NCI-H128 (cell line): ENCODE results near the gene MYH13.

Experiments used
- DNase-seq: peaks from one replicate; lab custom pipeline; 2025; ENCODE audit not compliant: unreplicated experiment; lab: John Stamatoyannopoulos, UW

MYH13 gene

DNA sequence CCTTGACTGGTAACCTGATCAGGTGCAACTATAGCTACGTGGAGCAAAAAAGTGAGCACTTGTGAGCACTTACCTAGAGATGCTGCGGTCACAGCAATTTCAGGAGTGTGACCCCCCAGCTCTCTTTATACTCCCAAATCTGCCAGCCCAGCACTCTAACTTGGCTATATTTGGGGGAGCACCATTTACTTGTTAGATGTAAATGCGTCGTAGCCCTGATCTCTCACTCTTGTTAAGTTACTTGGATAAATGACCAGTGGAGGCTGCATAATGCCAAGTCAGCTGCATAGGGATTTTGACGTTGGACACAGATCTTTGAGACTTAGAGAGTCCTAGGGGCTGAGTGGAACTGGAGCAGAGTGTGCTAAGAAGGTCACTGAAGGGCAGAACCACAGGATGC, at the start of gene MYH13:
Gene MYH13 (minus strand): TSS at position 101 of the 400 bp plus-strand sequence. CDS start 8,476 bp downstream, outside the sequence.
- DNase-seq: no peak

DNA sequence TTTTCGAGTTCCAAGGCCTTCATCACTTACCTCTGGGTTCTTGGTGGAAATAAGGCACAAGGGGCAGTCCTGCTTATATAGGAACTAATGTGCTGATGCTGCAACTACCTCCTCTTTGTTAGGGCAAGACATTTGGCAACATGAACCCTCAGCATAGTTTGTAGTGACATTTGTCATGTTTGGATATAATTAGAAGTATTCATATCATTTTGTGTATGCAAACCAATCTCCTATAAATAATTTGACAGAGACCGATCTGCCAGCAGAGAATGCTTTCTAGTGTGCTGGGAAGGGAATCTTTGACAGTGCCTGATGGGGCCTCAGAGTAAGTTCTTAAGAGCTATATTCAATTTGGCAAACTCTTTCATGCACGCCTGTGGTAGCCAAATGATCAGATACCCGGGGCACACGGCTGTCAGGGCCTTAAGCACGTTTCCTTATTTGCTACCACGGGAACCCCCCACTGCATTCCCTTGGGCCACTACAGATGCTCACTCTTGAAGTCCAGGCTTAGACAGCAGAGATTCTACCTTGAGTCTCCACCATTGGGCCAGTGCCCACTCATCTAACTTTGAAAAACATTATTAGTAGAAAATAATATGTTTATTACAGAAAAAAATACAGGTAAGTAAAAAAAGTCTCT, 49.2 kb upstream of the MYH13 start, which contains the start of gene MYH8:
Gene MYH8 (minus strand): TSS at position 51 of the 643 bp plus-strand sequence. CDS start 1,723 bp downstream, outside the sequence.
- DNase-seq: no peak

DNA sequence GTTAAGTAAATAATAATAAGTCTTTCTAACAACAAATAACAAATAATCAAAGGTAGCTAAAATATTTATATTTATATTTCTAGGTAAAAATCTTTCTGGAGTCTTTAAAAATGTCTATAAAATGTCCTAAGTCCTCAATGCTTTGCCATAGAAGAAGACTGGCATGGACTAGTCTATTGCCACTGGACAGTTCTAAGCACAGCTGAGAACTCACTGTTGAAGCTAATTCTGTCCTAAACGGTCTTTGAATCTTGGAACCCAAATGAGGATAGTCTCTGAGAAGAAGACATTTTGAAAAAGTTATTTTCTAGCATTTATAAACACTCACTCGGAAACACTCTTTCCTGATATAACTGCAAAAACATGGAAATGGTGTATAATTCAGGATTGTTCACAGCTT, 48.4 kb upstream of the MYH13 start:
- no peak for DNase-seq

DNA sequence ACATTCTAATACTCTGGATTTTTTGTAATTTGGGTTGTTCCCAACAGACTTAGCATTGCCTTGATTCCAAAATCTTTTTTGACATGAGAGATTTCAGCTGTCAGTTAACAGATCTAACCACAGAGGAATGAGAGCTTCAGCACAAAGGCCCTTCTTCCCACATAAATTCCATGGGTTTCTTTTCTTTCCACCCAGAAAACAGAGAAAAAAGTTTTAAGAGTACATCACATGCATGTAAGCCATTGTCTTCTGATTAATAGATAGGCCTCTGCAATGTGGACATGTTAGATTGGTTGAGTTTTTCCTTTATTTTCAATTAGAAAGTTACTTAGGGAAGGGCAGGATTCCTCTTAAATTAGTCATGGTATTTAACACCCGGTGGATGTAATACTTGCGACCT, 48.0 kb upstream of the MYH13 start:
- no peak for DNase-seq

DNA sequence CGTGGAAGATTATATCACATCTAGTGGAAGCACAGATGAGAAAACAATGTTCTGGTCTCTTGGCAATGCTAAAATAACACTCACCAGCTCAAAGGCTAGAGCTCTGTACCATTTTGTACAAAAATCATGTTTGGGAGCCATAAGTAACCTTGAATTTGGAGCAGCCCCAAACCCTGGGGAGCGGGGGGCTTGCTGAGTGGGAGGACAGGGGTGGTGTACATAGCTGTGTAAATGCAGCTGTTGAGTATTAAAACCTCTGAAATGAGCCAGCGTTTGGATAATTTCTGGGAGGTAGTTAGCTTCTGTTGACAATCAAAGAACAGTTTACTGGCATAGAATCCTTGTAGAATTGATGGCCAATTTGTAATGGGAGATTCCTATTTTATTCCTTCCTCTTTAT, 44.6 kb upstream of the MYH13 start:
- no peak for DNase-seq

DNA sequence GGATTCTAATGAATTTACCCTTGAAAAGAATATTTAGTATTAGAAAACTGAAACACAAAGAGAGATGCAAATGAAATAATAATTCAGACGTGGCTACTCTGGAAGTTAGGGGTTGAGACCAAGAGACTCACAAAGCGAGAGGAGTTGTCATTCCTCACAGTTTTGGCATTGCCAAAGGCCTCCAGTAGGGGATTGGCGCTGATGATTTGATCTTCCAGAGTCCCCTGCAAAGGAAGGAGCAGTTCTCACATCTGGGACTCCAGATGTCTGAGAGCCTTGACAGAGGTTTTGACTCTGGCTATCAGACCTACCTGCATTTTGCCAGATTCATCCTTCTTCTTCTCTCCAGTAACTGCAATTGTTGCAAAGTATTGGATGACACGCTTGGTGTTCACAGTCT, 42.4 kb upstream of the MYH13 start:
- no peak for DNase-seq

DNA sequence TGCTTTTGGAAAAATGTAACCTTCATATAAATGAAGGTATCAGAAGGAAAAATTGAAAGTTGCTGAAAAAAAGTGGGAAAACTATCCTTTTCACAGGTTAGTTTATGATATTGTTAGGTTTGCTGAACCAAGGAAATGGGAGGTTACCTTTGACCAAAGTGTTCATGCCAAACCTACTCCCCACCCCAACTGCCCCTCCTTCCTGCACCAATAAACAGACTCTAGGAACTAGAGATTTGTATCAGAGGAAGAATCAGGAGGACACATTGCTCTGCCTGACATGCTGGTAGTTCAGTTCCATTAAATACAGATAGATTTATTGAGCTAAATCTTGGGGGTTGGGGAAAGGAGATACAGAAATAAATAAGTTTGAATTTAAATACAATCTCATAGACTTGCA, 30.8 kb upstream of the MYH13 start:
- DNase-seq: no peak

DNA sequence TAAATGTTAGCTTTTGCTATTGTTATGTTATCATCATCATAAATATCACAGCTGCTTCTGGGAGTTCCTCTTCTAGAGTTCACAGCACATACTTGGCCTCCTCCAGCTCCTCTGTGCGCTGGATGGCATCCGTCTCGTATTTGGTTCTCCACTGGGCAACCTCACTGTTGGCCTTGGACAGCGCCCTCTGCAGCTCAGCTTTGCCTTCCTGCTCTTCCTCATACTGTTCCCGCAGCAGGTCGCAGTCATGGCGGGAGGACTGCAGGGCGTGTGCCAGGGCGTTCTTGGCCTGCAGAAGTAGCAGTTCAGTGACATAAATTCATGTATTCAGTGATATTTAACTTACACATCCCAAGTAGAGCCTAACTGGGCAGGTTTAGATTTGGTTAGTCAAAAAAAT, 25.5 kb upstream of the MYH13 start:
- DNase-seq: no peak

DNA sequence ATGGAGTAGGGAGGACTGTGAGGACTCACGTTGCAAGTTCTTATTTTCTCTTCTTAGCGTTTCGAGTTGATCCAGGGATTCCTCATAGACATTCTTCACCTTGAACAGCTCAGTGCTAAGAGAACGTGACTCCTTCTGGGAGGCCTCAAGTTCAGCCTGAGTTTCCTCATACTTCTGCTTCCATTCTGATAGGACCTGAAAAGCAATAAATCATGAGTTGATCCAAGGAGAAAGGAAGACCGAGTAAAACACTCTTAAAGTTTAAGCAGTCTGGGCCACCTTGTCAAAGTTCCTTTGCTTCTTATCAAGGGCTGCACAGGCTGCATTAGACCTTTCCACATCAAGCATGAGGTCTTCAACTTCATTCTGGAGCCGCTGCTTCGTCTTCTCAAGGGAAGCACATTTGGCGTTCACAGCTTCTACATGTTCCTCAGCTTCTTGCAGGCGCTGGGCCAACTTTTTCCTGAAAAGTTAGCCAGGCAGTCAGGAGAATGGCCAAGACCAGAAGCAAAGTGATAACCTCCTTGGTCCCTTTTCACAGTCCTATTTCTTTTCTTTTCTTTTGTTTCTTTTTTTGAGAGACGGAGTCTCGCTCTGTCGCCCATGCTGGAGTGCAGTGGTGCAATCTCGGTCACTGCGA, 23.8 kb upstream of the MYH13 start:
- DNase-seq: no peak

DNA sequence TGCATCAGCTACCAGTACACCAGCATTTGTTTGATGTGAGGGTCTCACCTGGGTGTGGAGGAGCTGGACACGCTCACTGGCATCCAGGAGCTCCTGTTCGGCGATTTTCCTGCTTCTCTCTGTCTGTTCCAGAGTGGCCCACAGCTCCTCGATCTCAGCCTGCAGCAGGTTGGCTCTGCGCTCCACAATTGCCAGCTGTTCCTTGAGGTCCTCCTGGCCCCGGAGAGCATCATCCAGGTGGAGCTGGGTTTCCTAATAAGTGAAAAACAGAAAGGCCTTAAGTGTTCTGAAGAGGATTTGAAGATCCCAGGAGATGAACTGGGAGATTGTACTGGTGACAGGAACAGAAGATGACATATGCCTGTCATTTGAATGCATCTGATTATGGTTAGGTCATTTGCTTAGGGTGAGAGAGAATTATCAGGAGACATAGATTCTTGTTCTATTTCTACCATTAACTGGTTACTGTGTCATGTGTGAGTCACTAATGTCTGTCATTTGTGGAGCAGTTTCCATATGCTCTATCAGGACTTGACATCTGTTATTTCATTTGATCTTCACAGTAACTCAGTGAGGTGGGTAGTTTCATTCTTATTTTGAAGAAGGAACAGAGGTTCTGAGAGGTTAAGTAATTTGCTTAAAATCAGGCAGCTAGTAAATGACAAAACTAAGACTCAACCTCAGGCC, 21.5 kb upstream of the MYH13 start:
- no peak for DNase-seq

DNA sequence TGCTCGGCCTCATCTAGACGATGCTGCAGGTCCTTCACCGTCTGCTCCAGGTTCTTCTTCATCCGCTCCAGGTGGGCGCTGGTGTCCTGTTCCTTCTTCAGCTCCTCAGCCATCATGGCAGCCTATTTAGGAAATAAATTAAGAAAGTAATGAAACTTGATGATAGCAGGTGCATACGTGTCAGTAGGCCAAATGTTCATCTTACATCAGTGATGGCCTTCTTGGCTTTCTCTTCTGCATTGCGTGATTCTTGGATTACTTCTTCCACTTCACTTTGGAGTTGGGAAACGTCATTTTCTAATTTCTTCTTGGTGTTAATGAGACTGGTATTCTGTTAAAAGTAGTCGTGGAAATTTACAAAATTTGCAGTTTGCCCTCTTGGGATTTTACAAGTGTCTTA, 20.1 kb upstream of the MYH13 start:
- DNase-seq: no peak

DNA sequence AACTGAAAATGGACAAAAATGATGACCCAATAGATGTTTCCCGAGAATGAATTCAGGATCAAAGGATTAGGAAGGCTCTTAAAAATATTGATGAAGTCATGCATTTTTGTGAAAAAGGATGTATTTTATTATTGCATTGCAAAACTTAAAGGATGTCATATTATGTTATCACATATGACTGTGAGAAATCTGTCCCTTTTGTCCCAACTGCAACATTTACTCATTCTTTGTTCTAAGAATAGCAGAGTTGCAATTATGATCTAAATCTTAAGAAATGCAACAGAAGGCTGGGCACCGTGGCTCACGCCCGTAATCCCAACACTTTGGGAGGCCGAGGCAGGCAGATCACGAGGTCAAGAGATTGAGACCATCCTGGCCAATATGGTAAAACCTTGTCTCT, 13.1 kb upstream of the MYH13 start:
- no peak for DNase-seq

DNA sequence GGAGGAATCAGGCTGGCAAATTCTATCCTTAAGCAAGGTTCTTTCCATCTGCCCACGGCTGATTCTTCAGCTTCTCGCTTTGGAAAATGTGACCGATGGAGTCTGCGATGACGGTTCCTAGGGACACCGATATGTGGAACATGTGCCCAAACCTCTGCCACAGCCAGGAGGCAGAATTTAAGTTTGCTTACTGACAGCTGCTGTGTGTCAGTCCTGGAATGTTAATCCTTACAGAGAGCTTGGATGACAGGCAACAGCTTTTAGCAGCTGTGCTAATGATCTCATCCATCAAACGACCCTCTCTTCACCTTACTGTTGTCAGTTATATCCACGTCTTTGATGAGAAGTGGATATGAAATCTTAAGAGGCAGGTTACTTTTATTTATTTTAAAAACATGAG, 11.4 kb upstream of the MYH13 start:
- DNase-seq: no peak

DNA sequence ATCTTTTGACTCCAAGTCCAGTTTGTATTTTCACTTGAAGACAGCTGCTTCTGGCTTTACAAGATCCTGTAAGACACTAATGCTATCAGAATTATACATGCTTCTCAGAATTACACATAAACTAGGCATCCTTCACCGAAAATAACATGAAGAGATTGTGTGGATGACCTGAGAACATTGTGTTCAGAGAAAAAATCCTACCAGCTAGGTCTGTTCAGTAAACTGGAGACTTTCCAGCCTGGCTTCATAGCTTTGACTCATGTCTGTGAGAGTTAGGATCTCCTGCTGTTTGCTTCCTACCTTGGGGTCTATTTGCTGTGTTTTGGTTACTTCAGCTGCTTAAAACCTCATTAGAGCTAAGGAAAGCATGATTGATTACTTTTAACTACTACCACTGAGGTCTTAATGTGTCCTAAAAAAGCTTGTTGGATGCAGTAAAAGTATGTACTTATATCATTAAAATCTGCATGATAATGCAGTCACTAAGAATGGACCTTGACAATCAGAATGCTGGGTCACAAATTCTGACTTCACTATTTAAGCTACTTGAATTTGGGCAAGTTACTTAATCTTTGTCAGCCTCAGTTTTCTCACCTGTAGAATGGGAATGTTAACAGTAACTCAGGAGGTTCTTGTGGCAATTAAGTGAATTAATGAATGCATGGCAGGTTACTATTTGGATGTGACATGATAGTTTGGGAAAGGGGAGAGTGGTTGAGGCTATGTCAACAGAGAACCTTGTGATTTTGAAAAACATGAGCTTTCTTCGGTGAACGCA, 8.0 kb upstream of the MYH13 start:
- no peak for DNase-seq

DNA sequence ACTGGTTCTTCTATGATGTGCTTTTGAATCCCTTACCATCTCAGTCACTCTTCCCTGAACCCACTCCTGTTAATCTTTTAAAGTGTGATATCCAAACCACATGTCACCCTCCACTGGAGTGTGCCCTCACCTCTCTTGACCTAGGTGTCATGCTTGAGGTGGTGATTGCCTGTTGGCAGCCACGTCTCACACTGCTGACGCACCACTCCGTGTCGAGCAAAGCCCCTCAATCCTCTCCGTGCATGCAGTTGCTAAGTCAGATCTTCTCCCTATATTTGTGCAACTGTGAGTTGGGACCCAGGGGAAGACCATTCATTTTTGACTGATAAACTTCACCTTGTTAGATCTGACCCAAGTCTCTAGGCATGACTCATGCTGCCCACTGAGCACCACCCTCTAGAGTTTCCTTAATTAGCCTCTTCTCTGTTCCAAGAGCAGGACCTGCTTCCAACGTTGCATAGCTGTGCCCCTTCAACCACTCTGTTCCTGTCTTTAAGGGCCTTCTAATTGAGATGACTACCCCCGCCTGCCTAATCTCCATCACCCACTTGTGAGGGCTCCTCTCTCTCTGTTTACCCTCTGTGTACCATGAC, 2.7 kb downstream of the MYH13 start:
- DNase-seq: no peak

DNA sequence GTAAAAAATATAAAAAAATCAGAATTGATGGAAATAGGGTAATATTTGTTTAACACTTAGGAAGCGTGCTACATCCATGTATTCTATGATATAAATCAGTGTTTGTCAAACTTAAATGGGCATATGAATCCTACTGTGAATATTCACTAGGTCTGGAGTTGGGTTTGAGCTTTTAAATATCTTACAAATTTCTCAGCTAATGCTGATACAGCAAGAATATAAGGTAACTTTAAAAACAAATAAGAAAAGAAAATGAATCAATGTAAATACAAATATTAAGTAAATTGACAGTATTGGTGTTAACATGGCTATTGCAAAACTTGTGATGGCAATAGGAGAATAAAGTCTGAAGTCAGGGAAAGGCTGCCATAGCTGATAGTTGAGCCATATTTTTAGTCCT, 3.6 kb downstream of the MYH13 start:
- DNase-seq: no peak

DNA sequence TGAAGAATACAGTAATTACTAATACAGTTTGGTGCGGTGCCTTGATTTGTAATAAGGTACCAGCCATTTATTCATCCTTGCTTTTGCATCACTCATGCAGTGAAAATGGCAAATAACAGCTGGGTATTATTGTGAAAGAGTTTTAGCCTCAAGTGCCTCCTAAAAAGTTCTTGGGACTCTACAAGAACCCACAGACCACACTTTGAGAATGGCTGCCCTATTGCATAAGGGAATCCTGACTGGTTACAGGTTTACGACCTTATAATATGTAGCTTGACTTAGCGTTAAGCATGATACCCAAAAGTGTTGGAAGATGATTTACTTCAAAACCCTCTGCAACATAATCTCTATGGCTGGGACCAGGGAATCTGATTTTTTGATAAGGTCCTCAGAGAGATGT, 4.2 kb downstream of the MYH13 start:
- DNase-seq: no peak

DNA sequence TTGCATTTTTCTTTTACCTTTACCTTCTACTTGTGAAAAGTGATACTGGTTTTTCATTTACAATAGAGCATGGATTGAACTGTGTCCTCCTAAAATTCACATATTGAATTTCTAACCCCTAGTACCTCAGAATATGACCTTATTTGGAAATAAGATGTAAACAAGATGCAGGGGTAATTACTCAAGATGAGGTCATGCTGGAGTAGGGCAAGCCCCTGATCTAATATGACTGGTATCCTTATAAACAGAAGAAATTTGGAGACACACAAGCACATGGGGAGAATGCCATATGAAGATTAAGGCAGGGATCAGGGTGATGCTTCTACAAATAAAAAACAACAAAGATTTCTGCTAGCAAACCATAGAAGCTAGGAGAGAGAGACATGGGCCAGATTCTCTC, 12.2 kb downstream of the MYH13 start:
- DNase-seq: no peak

DNA sequence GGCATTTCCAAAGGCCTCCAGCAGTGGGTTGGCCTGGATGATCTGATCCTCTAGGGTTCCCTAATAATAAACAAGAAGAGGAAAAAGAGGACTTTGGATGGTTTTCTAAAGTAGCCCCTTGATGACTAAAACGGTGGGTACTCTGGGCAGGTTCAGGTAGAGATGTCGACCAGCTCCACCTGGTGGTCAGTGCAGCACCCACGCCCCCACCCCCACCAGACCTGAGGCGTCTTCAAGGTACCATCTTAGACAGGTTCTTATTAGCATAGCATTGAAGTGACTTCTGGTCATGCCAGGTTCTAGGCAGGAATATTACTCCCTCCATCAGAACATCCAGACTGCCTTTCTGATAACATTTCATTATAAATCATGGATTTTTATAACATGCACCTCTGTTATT, 15.0 kb downstream of the MYH13 start:
- no peak for DNase-seq

DNA sequence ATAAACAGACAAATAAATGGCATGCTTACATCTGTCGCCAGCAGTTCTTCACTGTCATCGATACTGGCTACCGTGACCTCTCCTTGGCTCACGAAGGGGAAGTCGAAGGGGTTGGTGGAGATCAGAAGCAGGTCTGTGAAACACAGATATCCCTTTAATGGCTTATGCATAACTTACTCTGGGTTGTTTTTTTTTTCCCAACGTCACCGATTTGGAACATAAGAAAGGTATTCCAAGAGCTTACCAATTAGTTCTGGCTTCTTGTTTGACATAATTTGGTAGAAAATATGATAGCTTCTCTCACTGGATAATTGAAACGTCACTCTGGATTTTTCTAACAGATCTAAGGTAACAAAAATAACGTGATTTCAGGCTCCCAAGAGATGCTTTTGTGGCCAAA, 18.2 kb downstream of the MYH13 start:
- no peak for DNase-seq

DNA sequence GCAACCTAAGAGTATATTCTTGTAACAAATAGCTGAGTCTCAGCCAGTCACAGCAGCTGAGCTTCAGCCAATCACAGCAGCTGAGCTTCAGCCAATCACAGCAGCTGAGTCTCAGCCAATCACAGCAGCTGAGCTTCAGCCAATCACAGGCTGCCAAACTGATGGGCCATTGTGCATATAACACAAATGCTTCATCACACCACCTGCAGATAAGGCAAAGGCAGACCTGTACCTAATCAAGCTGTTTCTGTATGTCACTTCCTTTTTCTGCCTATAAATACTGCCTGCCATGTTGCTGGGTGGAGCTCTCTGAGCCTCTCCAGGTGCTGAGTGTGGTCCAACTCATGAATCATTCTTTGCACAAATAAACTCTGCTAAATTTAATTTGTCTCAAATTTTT, 19.9 kb downstream of the MYH13 start:
- DNase-seq: no peak
